NCI-H446 (cell line): ENCODE measurements around the gene SH3YL1.

Experiments used
- DNase-seq, 2 experiments: peaks; one replicate each; lab custom pipeline; 2025; lab: John Stamatoyannopoulos, UW

The SH3YL1 gene

GRCh38 chr2:213932-214693 is 49.7 kb downstream of the SH3YL1 start:
- no peak for DNase-seq

GRCh38 chr2:211486-212184 is 52.2 kb downstream of the SH3YL1 start:
- no peak for DNase-seq

GRCh38 chr2:210660-211059 is 53.2 kb downstream of the SH3YL1 start:
- DNase-seq = no peak

GRCh38 chr2:209470-209869 is 54.4 kb downstream of the SH3YL1 start:
- DNase-seq = no peak

- DNase-seq = no peak
Observed at GRCh38 chr2:208335-208734, 55.5 kb downstream of the SH3YL1 start.

GRCh38 chr2:203984-204383 is 59.8 kb downstream of the SH3YL1 start:
- DNase-seq = no peak

GRCh38 chr2:203401-203800 is 60.4 kb downstream of the SH3YL1 start:
- DNase-seq = no peak

GRCh38 chr2:202945-203344 is 60.9 kb downstream of the SH3YL1 start:
- DNase-seq = no peak

GRCh38 chr2:201648-202433 is 62.0 kb downstream of the SH3YL1 start:
- DNase-seq = no peak

- DNase-seq = no peak
Observed at GRCh38 chr2:199041-199966, 64.5 kb downstream of the SH3YL1 start.

GRCh38 chr2:196406-196805 is 67.4 kb downstream of the SH3YL1 start:
- no peak for DNase-seq

GRCh38 chr2:195932-196331 is 67.9 kb downstream of the SH3YL1 start:
- DNase-seq = no peak

- DNase-seq = no peak
Observed at GRCh38 chr2:193141-193671, 70.6 kb downstream of the SH3YL1 start.

- DNase-seq = no peak
Observed at GRCh38 chr2:191311-192190, 72.3 kb downstream of the SH3YL1 start.

GRCh38 chr2:187825-188224 is 76.0 kb downstream of the SH3YL1 start:
- no peak for DNase-seq

GRCh38 chr2:185221-185620 is 78.6 kb downstream of the SH3YL1 start:
- DNase-seq = no peak

GRCh38 chr2:184695-185094 is 79.1 kb downstream of the SH3YL1 start:
- DNase-seq = no peak

- DNase-seq = no peak
Observed at GRCh38 chr2:182509-183122, 81.2 kb downstream of the SH3YL1 start.

- no peak for DNase-seq
Observed at GRCh38 chr2:180311-180710, 83.5 kb downstream of the SH3YL1 start.

GRCh38 chr2:179886-180285 is 83.9 kb downstream of the SH3YL1 start:
- DNase-seq = no peak
